ENCODE measurements around the gene ATG12. TPM values are rescaled to one million over a fixed set of nuclear protein-coding genes. Genes with fewer than 3 reads are reported as not detected.

ATG12 gene
- total RNA-seq, 1 experiment from 2014 or later = 39.9 TPM

- no peak for TF ChIP-seq MYBL2 (CRISPR knock-in tag; IDR thresholded peaks at IDR 0.05)
- TF ChIP-seq OVOL2 (CRISPR knock-in tag; IDR thresholded peaks at IDR 0.05; ENCODE audit: borderline replicate concordance) = no peak
- no peak for TF ChIP-seq SOX15 (CRISPR knock-in tag; IDR thresholded peaks at IDR 0.05)
- TF ChIP-seq FOXP4 (CRISPR knock-in tag; IDR thresholded peaks at IDR 0.05) = no peak
- TF ChIP-seq ZMAT4 (CRISPR knock-in tag; IDR thresholded peaks at IDR 0.05) = no peak
- TF ChIP-seq KAT7 (CRISPR knock-in tag; IDR thresholded peaks at IDR 0.05; ENCODE audit: borderline replicate concordance) = no peak
- no peak for TF ChIP-seq RORB (CRISPR knock-in tag; IDR thresholded peaks at IDR 0.05)
- no peak for TF ChIP-seq ZSCAN18 (CRISPR knock-in tag; IDR thresholded peaks at IDR 0.05)
- TF ChIP-seq IRF2 (CRISPR knock-in tag; IDR thresholded peaks at IDR 0.05; ENCODE audit: borderline replicate concordance, low read depth) = no peak
- no peak for TF ChIP-seq NR1H2 (CRISPR knock-in tag; IDR thresholded peaks at IDR 0.05)
- no peak for TF ChIP-seq E2F5 (CRISPR knock-in tag; IDR thresholded peaks at IDR 0.05)
- TF ChIP-seq NR2C2 (CRISPR knock-in tag; IDR thresholded peaks at IDR 0.05) = no peak
- no peak overlapping the region for H3K27ac Mint-ChIP-seq
- DNase-seq (ENCODE audit: low spot score) = no peak
- peaks cover 13% of the 10 kb centered on the region for H3K36me3 Mint-ChIP-seq
- peaks cover 22% of the 10 kb centered on the region for H3K27me3 Mint-ChIP-seq (ENCODE audit: low read depth)
- ATAC-seq = no peak
- POLR2A ChIA-PET = no interaction called here
- no peak overlapping the region for H3K4me3 Mint-ChIP-seq
- H3K4me1 Mint-ChIP-seq = peaks cover 37% of the 10 kb centered on the region
- CTCF ChIA-PET = no interaction called here
- H3K9me3 Mint-ChIP-seq = no peaks in the 10 kb centered on the region
These were observed 30.6 kb downstream of the ATG12 start for GRCh38 chr5:115810761-115811160.

- no peak for DNase-seq (ENCODE audit: low spot score)
- no peak overlapping the region for H3K4me3 Mint-ChIP-seq
- peaks cover 31% of the 10 kb centered on the region for H3K4me1 Mint-ChIP-seq
- no peaks in the 10 kb centered on the region for H3K9me3 Mint-ChIP-seq
- CTCF ChIA-PET = no interaction called here
- H3K27ac Mint-ChIP-seq = no peak overlapping the region
- POLR2A ChIA-PET = no interaction called here
- no peak for ATAC-seq
- H3K27me3 Mint-ChIP-seq (ENCODE audit: low read depth) = peaks cover 14% of the 10 kb centered on the region
- peaks cover 15% of the 10 kb centered on the region for H3K36me3 Mint-ChIP-seq
- no peak for TF ChIP-seq ARID4B (CRISPR knock-in tag; IDR thresholded peaks at IDR 0.05; ENCODE audit: borderline replicate concordance)
- TF ChIP-seq ETV6 (CRISPR knock-in tag; IDR thresholded peaks at IDR 0.05) = no peak
- TF ChIP-seq E2F4 (CRISPR knock-in tag; IDR thresholded peaks at IDR 0.05; ENCODE audit: borderline replicate concordance, low read depth) = no peak
- TF ChIP-seq E2F1 (CRISPR knock-in tag; IDR thresholded peaks at IDR 0.05) = no peak
- TF ChIP-seq ZNF317 (CRISPR knock-in tag; IDR thresholded peaks at IDR 0.05; ENCODE audit: borderline replicate concordance, low read depth) = no peak
- TF ChIP-seq MYBL2 (CRISPR knock-in tag; IDR thresholded peaks at IDR 0.05) = no peak
- TF ChIP-seq PREB (CRISPR knock-in tag; IDR thresholded peaks at IDR 0.05; ENCODE audit: borderline replicate concordance) = no peak
- no peak for TF ChIP-seq NR2C2 (CRISPR knock-in tag; IDR thresholded peaks at IDR 0.05)
- no peak for TF ChIP-seq CBFB (CRISPR knock-in tag; IDR thresholded peaks at IDR 0.05; ENCODE audit: low read depth)
- TF ChIP-seq ELF4 (CRISPR knock-in tag; IDR thresholded peaks at IDR 0.05; ENCODE audit: low read depth) = no peak
- no peak for TF ChIP-seq ZNF671 (CRISPR knock-in tag; IDR thresholded peaks at IDR 0.05)
- TF ChIP-seq GRHL2 (CRISPR knock-in tag; IDR thresholded peaks at IDR 0.05; ENCODE audit: insufficient replicate concordance, severe bottlenecking) = no peak
These were observed 31.4 kb downstream of the ATG12 start for GRCh38 chr5:115809946-115810345.

Data from WTC11 (cell line).